HG03060 (cell line): ENCODE data around the gene ZNF628.
"Not testable (repeated sequence)": the region's sequence is repeated elsewhere in the genome, so short reads cannot be mapped to it uniquely, and the experiment has no call there.

Source experiments
- ATAC-seq: cut with Tn5 transposase; IDR thresholded peaks from one replicate; pipeline ENCODE4 v1.9.1; 2021; ENCODE audit warnings: low read depth, moderate number of reproducible peaks; ENCODE audit not compliant: unreplicated experiment

ZNF628 gene

GRCh38 chr19:55494172-55494761 is 17.9 kb downstream of the ZNF628 start:
- ATAC-seq: no peak

- no peak for ATAC-seq
Measured at GRCh38 chr19:55495646-55496349, 19.4 kb downstream of the ZNF628 start.

- not testable (repeated sequence) for ATAC-seq
Measured at GRCh38 chr19:55496820-55497219, 20.4 kb downstream of the ZNF628 start.

DNA sequence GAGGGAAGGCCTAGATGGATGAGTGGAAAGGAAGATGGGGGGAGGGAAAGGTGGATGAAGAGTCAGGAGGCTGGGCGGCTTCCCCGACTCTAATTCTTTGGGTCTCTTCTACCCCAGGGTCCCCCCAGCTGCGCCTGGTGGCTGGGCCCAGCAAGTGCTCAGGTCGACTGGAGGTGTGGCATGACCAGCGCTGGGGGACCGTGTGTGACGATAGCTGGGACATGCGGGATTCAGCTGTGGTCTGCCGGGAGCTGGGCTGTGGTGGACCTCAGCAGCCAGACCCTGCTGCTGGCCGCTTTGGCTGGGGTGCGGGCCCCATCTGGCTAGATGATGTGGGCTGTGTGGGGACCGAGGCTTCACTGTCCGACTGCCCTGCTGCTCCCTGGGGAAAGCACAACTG is 21.3 kb downstream of the ZNF628 start:
- ATAC-seq: no peak

GRCh38 chr19:55498246-55498840 is 21.9 kb downstream of the ZNF628 start:
- no peak for ATAC-seq

GRCh38 chr19:55500368-55500952 is 24.0 kb downstream of the ZNF628 start:
- ATAC-seq: no peak

- ATAC-seq: no peak
Measured at GRCh38 chr19:55502197-55502952, 26.0 kb downstream of the ZNF628 start.

GRCh38 chr19:55503157-55503501 is 26.7 kb downstream of the ZNF628 start:
- ATAC-seq: no peak

- ATAC-seq: no peak
Measured at GRCh38 chr19:55503502-55504251, 27.3 kb downstream of the ZNF628 start.

GRCh38 chr19:55504252-55504603 is 27.8 kb downstream of the ZNF628 start:
- ATAC-seq: no peak

- ATAC-seq: no peak
Measured at GRCh38 chr19:55504981-55505380, 28.6 kb downstream of the ZNF628 start.

DNA sequence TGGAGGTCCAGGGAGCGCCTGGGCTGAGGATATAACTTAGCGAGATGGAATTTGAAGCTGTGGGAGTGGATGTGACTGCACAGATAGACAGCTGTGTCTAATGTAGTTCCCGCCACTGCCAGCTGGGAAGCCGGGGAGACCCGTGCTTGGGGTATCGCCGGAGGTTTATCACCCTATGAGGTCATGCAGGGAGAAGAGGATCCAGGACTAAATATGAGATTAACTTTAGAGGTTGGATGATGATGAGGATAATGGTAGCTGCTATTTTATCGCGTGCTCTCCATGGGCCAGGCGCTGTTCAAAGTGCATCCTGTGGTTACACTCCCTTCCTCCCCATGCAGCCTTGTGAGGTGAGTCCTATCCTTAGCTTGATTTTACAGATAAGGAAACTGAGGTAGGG is 31.7 kb downstream of the ZNF628 start:
- no peak for ATAC-seq

DNA sequence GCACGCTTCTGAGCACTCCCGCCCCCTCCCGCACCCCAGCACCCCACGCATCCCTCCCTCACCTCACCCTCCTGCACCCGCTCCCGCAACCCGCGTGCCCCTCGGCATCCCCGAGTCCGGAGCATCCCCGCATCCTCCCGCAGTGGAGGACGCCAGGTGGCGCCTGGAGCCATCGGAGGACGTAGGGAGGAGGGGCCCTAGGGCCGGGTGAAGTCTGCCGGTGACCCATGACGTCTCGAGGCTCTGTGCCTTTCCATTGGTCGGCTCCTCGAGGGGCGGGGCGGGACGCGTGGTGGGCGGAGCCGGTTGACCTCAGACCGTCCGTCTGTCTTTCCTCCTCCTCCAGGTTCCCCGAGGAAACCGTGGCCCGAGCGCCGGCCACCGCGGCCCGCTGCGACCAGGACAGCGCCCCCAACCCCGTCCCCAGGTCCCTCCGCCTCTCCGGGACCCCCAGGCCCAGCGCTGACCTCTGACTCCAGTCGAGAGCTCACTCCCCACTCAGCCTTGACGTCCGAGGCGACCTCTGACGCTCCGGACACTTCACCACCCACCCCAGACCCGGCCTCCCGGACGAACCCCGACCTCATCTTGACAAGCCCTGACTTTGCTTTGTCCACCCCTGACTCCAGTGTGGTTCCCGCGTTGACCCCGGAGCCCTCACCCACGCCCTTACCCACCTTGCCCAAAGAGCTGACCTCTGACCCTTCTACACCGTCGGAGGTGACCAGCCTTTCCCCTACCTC is 40.6 kb downstream of the ZNF628 start:
- ATAC-seq: peak; percentile 69

- ATAC-seq: no peak
Measured at GRCh38 chr19:55519451-55520311, 43.3 kb downstream of the ZNF628 start.

DNA sequence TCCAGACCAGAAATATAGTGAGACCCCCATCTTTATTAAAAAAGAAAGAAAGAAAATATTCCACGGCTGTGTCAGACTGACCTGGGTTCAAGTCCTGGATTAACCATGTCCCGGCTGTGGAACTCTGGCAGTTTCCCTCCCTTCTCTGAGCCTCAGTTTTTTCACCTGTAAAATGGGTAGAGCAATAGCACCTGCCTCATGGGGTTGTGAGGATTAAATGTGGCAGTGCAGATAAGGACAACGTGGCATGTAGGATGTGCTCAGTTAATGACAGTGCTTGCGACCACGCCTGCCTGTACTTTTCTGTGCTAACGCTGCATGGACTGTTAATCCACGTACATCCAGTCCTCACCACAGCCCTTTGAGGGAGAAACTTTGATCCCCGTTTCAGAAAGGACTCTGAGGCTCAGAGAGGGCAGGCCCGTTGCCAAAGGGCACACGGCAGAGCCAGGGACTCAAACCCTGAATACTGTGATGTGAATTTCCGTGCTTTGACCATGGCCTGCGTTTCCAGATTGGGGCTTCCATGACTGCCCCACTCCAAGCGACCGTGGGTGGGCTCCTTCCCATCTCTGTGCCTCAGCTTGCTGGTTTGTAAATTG is 44.4 kb downstream of the ZNF628 start:
- no peak for ATAC-seq

GRCh38 chr19:55525289-55526101 is 49.1 kb downstream of the ZNF628 start:
- ATAC-seq: no peak
